Stimulated activated CD4-positive, alpha-beta T cell treated with anti-CD3 and anti-CD28 coated beads, Interleukin-12 subunit alpha, Interleukin-12 subunit beta, amount 100 ng/mL, for 48 hours (primary cell): Measurements from ENCODE around the gene NFIB.

Experiments
- DNase-seq, 3 donors: peaks; one replicate each; pipeline ENCODE4 v3.0.0-alpha.2; 2020; ENCODE audit warnings: low read depth in 2 of 3, low spot score in 1 of 3

The NFIB gene

DNA sequence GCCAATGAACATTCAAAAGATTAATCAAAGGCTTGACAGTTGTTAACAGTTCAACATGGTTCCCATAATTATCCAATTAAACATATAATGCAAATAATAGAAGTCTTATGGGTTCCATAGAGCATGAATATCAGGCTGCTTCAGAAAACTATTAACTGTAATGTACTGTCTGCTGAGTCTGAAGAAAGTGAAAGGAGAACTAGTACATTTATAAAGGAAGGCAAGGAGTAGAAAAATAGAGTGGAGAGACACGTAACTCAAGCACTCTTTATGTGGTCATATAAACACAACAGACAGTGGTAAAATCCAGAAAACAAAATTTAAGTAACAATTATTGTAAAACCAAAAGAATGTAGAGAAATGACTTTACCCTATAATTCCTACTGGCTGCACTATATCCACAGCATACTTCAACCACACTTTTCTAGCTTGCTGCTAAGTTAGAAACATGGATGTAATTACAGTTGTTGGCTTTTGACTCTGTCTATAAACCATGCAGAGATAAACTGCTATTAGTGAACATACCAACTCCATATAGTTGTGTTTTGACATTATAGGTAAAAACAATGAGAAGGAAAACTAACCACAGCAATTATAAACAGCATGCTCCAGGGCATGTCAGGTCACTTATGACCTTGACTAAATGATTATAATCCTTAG lies 32.7 kb downstream of the NFIB start:
- DNase-seq = no peak

DNA sequence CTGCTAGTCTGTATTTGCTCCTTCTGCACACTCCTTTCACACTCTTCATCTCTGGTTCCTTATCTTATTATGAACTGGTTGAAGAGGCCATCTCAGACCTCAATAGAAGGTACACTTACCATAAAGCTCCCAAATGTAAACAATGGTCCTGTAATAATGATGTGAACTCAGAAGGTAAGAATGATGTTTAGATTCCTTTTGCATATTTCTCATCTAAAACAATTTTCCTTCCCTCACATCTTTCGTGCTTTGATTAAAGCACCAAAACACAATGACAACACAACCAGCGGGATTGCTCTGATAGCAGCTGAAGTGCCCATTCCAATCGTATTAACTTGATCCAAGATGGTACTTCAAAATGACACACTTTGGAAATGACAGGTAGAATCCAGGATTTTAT lies 34.3 kb downstream of the NFIB start:
- DNase-seq = no peak

DNA sequence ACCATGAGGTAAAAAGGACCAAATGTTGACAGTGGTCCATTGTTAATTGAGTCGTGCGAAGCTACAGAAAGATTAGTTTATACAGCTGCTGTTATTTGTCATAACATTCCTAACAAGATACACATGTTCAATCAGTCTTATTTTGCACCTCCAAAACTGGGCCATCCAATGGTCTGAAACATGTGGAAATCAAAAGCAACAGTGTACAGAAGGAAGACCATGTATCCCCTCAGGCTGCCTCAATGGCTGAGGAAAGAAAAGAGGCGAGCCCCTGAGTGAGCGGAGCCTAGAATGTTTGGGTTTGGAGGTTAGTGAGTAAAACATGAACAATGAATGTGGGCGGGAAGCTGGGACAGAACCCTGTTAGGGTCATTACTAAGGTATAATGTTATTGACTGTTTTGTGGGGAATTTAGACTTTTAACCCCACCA lies 35.6 kb downstream of the NFIB start:
- DNase-seq = no peak

DNA sequence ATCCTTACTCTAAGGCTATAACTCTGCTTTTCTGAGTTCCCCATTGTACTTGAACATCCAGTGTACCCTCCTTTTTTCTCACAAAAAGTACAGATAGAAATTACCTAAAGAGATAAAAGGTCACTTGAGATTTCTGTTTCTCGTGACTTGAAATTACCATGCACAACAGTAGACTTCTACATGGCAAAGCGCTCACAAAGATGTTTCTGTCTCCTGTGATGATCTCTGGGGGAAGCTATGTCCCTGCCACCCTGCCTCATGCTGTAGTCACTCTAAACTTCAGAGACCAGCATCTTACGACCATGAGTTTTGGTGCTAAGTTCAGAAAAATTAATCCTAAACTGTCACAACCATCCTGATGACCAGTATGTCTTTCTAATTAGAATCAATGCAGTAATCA lies 36.2 kb downstream of the NFIB start:
- DNase-seq = no peak

DNA sequence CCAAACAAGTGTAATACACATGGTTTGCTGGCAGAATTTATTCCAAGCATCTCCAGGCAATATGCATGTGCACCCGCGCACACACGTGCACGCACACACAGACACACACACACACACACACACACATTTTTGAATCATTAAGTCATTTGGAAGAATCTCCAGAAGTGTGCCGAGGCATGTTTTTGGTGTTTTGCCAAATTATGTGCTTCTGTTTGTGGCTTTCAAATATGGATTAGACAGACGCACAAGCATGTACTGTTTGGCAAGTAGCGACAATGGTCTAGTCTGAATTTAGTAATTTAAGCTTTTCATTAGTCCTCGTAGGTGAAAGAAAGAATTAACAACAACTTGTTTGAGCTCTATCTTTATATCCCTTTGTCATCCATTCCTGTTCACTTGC lies 36.7 kb downstream of the NFIB start:
- no peak for DNase-seq

DNA sequence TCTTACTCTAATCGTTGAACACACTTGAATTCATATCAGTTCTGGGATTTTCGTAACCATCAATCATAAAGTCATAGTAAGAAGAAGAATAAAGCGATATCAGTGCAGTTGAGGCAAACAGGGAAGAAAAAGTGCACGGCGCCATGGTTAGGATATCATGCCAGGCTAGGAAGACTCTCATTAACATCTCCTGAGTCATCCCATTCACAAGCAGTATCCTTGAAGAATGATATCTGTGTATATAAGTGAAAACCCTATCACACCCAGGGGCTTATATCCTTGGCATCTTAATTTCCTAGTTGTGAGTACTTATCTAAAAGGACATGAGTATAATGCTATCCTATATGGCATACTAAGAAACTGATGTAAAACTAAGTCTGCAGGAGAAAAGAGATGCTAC lies 38.6 kb downstream of the NFIB start:
- DNase-seq = no peak

DNA sequence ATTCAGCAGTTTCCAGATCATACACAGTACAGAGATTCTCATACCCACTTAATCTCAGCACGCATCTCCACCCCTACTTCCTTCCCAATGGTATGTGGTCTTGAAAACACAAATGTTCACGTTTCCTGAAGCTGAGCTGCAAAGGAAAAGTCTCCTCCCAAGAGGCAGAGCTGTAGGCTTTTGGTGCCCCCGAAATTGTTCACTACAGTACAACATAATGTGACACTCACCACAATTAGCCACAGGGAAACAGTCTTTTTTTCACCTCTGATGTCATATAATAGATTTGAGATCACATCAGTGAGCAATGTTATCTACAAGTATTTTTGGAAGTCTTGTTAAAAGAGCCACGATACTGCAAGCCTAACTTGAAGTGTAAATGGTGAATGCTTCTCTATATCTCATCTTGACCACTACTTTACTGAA lies 40.2 kb downstream of the NFIB start:
- DNase-seq = no peak

DNA sequence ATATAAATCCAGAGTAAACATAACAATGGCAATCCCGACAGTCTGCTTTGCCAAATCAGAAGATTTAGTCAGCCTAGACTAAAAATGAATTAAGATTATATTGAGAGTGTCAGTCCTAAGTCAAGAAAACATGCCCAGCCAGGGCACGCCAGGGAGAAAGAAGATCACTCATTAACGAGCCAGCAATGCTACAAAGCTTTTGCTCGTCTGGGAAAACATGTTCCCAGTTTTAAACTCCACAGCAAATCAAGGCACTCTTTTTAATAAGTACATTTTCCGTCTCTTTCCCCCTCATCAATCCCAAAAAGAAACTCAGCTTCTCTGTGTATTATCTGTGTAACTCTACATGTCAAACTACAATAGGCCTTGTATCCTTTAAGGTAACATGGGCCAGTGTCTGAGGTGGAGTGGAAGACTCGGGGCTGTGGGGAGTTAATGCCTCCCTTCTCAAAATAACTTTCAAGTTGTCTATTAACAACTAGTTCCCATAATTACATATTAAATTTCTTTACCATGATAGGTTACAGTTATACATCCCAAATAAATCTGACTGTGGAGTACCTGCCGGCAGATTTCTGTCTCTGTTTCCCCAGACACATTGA lies 40.9 kb downstream of the NFIB start:
- no peak for DNase-seq

DNA sequence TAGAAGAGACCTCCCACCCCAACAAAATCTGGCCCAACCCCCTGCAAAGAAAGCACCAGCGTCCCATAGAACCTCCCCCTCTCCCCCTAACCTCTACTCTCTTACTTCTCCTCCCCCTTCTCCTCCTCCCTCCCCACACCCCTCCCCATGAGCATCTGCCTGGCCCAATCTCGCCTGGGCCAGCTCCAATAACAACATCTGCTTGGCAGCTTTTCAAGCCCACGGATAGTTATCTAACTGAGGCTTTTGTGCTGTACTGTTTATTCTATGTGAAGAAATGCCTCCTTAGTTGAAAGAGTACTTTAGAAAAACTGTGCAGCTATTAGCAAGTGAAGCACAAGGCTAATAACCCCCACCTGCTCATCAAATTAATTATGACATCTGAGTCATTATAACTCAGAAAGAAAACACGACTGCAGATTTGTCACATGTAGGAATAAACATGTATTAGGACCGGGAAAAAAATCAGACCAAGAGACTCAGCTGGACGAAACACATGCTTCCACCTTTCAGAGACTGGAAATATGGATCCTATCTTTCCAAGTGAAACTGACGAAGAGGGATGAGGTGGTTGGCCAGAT lies 42.8 kb downstream of the NFIB start:
- DNase-seq = no peak

DNA sequence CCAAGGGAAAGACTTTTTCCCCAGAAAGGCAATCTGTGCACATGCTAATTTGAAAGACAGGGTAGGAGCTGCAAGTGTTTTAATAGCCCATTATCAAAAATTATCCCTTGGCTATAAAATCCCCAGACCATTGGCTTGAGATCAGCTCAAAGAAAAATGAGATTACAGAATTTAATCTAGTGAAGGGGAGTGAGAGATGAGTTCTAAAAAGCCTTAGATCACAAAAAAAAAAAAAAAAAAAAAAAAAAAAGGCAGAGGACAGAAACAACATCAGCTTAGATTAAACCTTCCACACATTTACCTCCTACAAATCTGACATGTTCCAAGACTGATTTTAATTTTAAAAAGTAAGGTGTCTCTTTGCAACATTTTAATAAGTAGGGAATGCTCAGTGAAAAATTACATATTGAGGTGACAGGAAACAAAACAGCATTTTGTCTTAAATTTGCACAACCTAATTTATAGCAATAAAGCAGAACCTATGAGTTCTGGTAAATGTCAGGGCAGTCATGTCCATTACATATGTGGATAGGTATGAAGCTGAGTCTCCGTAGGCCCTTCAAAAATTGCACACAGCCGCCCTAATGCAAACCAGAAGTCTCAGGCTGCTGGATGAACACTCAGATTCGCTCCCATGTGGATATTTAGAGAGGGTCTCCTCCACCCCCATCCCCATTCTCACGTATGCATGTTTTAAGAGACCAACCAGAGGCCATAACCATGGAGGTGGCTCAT lies 43.4 kb downstream of the NFIB start:
- no peak for DNase-seq

DNA sequence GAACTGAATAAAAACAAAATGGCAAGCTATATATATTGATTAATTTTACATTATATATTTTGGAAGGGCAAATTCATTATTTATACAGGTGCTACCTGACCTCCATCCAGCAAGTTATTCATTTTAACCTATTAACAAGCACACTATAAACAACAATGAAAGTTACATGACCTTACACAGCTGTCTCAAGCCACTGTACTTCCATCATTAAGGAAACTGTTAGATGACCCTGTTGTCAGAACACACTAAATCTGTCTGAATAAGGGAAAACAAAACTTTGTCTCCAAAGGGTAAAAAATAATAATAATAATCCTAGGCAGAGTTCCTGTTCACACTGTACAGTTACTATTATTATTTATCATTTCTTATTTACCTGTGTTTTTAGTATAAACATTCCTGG lies 44.0 kb downstream of the NFIB start:
- DNase-seq = no peak

DNA sequence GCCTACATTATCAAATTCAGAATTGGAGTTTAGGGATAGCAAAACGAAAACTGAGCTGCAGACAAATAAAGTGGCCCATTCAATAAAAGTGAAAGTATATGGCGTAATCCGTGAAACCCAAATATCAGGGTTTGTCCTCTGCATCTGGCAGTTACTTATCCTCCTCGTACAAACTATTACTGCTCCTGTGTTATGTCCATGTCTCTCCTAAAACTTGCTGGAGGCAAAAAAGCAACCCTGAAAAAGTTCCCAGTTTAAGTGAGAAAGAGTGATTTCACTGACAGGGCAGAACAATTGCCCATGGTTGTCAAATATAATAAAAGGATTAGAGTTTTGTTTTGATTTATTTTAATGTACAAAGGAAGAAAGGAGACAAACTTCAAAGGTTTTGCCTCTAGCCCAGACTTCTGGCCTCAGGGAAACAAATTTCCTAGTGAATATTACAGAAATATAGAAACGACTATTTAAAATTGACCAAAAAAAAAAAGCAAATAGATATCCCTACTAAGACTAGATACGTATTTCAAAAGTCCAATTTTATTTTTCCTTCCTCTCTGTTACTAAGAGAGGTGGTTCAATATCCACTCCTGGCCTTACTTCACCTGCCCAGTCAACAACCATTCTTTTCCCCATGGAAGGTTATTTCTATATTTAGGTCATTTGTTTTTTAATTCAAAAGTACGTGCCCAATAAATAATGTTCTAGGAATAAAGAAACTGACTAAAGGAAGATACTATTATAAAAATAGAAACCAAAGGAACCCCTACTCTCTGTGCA lies 50.0 kb downstream of the NFIB start:
- DNase-seq = no peak

DNA sequence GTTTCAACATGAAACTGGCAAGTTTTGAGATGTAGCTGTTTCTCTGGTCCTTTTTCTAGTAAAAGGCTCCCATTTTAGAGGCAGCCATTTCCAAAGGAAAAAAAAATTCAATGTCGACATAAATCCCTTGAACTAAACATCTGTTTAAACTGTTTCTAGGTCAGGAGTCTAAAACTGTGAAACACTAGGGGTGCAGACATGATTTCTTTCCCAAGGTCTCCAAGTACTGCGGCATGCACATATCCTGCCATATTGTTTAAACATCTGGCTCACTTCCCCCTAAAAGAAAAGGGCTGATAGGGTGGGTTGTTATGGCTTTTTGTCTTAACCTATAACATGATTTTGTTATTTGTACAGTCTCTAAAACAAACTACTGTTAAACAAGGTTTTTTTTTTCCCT lies 51.1 kb downstream of the NFIB start:
- no peak for DNase-seq

DNA sequence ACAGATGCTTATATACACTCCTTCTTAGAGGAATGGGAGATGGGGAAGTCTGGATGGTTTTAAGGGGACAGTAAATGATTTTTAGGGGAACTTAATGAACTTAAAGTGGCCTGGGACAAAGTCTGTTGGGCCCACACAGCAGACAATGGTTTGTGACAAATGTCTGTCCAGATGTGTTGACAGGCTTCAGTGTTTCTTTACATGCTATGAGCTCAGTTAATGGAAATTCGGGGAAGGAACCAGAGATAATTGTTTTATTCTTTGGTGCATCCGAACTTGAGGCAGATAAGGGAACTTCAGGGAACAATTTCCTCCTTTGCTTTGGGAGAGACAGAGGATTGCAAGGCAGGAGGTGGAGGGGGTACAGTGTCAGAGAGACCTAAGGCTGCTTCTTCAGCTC lies 52.3 kb downstream of the NFIB start:
- DNase-seq = no peak

DNA sequence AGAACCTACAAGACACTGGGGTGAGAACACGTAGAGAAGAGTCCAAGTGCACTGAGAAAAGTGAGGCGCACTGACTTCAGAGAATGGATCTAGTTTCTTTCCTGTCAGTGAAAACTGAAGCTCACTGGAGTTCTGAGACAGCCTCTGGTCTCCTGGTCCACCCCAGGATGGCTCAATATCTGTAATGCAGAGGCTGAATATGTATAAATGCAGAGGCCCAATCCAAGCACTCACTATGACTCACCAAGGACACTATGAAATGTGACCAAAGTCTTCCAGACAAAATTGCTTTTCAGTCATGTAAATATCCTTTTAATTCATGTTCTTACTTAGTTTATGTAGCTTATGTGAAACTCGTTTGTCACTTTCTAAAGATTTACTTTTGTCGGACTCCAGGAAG lies 53.8 kb downstream of the NFIB start:
- no peak for DNase-seq

DNA sequence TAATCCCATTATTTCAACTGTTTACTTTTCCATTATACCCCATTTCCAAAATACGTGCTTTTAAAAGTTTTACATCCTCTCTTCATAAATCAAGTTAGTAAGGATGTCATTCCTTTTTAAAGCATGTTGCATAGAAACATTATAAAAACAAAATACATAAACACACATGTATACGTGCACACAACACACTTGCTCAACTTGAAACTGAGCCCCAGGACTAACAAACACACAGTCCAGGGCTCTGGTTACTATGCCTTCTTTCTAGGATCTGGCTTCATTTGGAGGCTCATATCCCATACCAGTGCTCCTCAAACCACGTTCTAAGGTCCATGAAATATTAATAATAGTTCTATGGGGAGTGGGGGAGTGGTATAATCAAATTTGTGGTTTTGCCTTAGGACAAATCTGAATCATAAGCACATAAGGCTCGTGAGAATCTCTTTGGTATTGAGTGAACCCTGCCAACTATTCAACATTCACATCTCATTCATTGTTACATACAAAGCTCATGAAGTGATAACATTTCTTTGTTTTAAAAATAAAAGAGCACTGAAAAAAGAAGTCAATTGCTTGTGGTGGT lies 55.2 kb downstream of the NFIB start:
- no peak for DNase-seq

DNA sequence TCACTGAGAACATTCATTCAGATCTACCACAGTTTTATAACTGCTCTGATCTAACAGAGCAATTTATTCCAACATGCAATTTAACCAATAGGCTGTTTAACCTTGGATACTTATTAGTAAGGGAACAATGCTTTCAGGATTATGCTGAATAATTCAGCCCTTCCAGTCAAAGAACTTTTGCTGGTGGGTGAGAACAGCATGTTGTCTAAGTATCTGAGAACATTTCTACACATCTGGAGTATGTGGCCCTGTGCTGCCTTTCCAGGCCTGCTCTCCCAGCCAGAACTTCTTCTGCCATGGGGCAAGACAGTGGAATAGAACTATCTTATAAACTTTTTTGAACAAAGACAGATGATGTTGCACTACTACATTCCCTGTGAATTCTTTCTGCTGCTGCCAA lies 55.8 kb downstream of the NFIB start:
- no peak for DNase-seq

DNA sequence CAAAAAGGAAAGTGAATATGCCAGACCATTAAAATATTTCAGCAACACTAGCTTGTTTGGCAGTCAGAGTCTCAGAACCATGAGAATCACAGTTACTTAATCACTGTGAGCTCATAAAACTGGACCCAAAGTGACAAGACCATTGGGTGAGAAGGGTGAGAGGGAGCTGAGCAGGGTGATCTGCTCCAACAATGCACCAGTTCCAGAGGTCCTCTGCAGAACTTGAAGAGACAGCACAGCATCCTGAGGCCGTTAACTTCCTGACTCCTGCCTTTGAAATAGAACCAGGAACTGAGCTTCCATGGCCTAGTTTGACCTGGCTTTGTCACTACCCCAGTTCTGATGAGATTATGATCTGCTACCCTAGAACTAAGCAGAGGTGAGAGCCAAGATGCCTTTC lies 57.4 kb downstream of the NFIB start:
- no peak for DNase-seq

DNA sequence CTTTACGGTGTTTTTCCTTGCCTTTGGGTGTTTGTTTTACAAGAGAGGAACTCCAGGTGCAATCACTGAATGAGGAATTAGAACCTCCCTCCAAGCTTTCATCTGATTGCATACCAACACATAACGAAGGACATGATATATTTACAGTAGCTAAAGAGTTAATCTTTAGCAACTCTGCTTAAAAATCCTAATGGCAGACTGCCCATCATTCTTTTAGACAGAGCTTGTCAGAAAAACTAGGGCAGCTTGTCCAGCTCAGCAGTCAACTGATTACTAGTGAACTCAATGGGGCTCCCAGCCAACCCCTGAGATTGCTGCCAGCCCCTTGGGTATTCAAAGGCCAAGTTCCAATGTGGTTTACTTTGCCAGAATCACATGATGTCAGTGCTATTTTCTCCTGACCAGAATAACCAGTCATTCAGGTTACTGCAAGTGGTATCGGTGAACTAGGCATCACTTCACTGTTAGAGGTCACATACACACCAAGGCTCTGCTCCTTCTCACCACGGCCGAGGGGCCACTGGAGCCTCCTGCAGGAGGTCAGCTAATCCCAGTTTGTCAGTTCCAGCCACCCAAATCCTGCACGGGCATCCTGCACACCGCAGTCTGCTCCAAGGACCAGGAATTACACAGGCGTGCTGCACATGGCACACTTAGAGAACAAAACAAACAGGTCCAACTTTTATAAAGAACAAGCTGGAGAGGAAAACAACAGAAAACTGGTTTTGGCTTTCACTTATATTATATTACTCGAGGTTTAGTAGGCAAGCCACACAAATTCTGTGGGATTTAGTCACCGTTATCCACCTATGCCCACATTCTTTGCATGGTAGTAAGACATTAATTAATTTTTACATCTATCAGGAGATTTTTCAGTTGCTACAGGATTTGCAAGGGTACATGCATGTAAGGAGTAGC lies 62.5 kb downstream of the NFIB start:
- no peak for DNase-seq

DNA sequence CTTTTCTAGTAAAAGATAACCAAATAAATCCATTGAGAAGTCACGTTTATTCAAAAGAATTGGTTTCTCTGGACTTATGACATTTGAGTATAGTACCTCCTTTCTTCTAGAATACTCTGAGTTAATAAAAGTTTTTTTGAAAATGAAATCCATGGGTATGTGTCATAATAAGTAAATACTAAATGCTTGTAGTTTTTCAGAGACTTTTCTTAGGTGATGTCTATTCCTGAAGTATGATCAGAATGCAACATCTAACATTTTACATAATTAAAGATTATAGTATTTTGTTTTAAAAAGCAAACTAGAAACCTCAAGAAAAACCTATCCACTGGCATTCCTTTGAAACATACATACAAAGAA lies 63.2 kb downstream of the NFIB start:
- DNase-seq = no peak
